ENCODE measurements around the gene TRPV6. TPM values are rescaled to one million over a fixed set of nuclear protein-coding genes. Genes with fewer than 3 reads are reported as not detected.

The TRPV6 gene
- total and polyA plus RNA-seq, 4 donors: 0.32 to 1.5 (median 0.36) TPM; not detected in 1

GRCh38 chr7:142891490-142892082, 6.0 kb upstream of the TRPV6 start:
- Histone ChIP-seq H3K9ac (ENCODE audit: low read depth in 1 of 2, low read length in 2 of 2) (no peak overlapping the region), H3K36me3 (ENCODE audit: control insufficient read depth in 4 of 4, insufficient read depth in 3 of 4, low read depth in 1 of 4, low read length in 3 of 4) (no peaks in the 10 kb centered on the region), H3K27ac (ENCODE audit: low read depth in 1 of 2, low read length in 2 of 2) (no peak overlapping the region), H3K4me3 (ENCODE audit: low read depth in 1 of 3, low read length in 3 of 3) (no peak overlapping the region), H3K9me3 (ENCODE audit: control insufficient read depth in 4 of 4, low read length in 3 of 4) (no peaks in the 10 kb centered on the region), H3K4me1 (ENCODE audit: control insufficient read depth in 4 of 4, insufficient read depth in 4 of 4, low read length in 3 of 4) (no peaks in the 10 kb centered on the region), H3K27me3 (ENCODE audit: control insufficient read depth in 4 of 4, insufficient read depth in 4 of 4, low read length in 3 of 4) (peaks cover 0 to 5% (median 0%) of the 10 kb centered on the region in 4 donors)
- DNase-seq (ENCODE audit: low spot score): no peak
- 84% methylated on average over 10 of the region's 10 CpGs for WGBS
- TF ChIP-seq SP1 (IDR thresholded peaks at IDR 0.05): no peak
- no peak for TF ChIP-seq FOXA1 (IDR thresholded peaks at IDR 0.05)
- no peak for TF ChIP-seq TAF1 (conservative IDR thresholded peaks at IDR 0.05)
- no peak for TF ChIP-seq GABPA (IDR thresholded peaks at IDR 0.05 in 1 of 2, conservative IDR thresholded peaks at IDR 0.05 in 1 of 2)
- TF ChIP-seq YY1 (IDR thresholded peaks at IDR 0.05): no peak
- no peak for TF ChIP-seq HNF4A (conservative IDR thresholded peaks at IDR 0.05)
- no peak for TF ChIP-seq FOXA2 (IDR thresholded peaks at IDR 0.05)
- no peak for TF ChIP-seq RAD21 (IDR thresholded peaks at IDR 0.05)
- TF ChIP-seq EGR1 (IDR thresholded peaks at IDR 0.05; ENCODE audit: low read depth in 2 of 2): no peak

GRCh38 chr7:142890874-142891485, 5.4 kb upstream of the TRPV6 start:
- Histone ChIP-seq H3K4me3 (ENCODE audit: low read depth in 1 of 3, low read length in 3 of 3) (no peak overlapping the region), H3K9ac (ENCODE audit: low read depth in 1 of 2, low read length in 2 of 2) (no peak overlapping the region), H3K4me1 (ENCODE audit: control insufficient read depth in 4 of 4, insufficient read depth in 4 of 4, low read length in 3 of 4) (no peaks in the 10 kb centered on the region), H3K9me3 (ENCODE audit: control insufficient read depth in 4 of 4, low read length in 3 of 4) (no peaks in the 10 kb centered on the region), H3K36me3 (ENCODE audit: control insufficient read depth in 4 of 4, insufficient read depth in 3 of 4, low read depth in 1 of 4, low read length in 3 of 4) (no peaks in the 10 kb centered on the region), H3K27me3 (ENCODE audit: control insufficient read depth in 4 of 4, insufficient read depth in 4 of 4, low read length in 3 of 4) (peaks cover 0 to 5% (median 0%) of the 10 kb centered on the region in 4 donors), H3K27ac (ENCODE audit: low read depth in 1 of 2, low read length in 2 of 2) (no peak overlapping the region)
- WGBS: 57% methylated on average over 12 of the region's 12 CpGs
- TF ChIP-seq ZBTB33 (IDR thresholded peaks at IDR 0.05) (no peak), HNF4A (conservative IDR thresholded peaks at IDR 0.05) (no peak), TAF1 (conservative IDR thresholded peaks at IDR 0.05) (no peak), FOXA1 (IDR thresholded peaks at IDR 0.05) (no peak), MAX (IDR thresholded peaks at IDR 0.05) (no peak), RAD21 (IDR thresholded peaks at IDR 0.05) (no peak), NR2F2 (IDR thresholded peaks at IDR 0.05) (no peak), GABPA (IDR thresholded peaks at IDR 0.05 in 1 of 2, conservative IDR thresholded peaks at IDR 0.05 in 1 of 2) (no peak), CTCF (IDR thresholded peaks at IDR 0.05; ENCODE audit: low read depth, low read length, missing input control) (no peak), HNF4G (IDR thresholded peaks at IDR 0.05) (no peak), YY1 (IDR thresholded peaks at IDR 0.05) (no peak)
- DNase-seq (ENCODE audit: low spot score): no peak

Measured in liver (tissue), 9 donors.